ENCODE measurements around the gene FOXN1.

Gene FOXN1

DNA sequence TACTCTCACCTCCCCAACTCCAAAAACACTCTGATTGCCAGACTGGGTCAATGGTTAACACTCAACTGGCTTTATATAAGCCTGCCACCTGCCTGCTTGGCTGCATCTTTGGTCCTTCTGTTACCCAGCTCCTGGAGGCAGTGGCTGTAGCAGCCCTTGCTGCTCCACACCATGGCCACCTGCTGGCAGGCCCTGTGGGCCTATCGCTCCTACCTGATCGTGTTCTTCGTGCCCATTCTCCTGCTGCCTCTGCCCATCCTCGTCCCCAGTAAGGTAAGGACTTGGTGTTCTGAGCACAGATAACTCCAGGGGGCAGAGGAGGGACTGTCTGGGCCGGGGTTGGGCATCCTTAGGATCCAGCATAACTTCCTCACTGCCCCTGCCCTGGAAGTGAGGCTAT, 32.6 kb upstream of the FOXN1 start, which contains the start of gene SLC13A2:
Gene SLC13A2, plus strand, starts transcription at position 103 of the 400 bp plus-strand sequence. Its CDS starts 69 bp downstream, at position 172.
- H3K4me3 ChIP-seq (ENCODE audit: low read length), result no peak within 1 kb of the TSS
- TF ChIP-seq, protein P1, sequence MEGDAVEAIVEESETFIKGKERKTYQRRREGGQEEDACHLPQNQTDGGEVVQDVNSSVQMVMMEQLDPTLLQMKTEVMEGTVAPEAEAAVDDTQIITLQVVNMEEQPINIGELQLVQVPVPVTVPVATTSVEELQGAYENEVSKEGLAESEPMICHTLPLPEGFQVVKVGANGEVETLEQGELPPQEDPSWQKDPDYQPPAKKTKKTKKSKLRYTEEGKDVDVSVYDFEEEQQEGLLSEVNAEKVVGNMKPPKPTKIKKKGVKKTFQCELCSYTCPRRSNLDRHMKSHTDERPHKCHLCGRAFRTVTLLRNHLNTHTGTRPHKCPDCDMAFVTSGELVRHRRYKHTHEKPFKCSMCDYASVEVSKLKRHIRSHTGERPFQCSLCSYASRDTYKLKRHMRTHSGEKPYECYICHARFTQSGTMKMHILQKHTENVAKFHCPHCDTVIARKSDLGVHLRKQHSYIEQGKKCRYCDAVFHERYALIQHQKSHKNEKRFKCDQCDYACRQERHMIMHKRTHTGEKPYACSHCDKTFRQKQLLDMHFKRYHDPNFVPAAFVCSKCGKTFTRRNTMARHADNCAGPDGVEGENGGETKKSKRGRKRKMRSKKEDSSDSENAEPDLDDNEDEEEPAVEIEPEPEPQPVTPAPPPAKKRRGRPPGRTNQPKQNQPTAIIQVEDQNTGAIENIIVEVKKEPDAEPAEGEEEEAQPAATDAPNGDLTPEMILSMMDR (conservative IDR thresholded peaks at IDR 0.05; ENCODE audit: low read depth, low read length), result peak; percentile 19
- DNase-seq (ENCODE audit: low read depth), result no peak

DNA sequence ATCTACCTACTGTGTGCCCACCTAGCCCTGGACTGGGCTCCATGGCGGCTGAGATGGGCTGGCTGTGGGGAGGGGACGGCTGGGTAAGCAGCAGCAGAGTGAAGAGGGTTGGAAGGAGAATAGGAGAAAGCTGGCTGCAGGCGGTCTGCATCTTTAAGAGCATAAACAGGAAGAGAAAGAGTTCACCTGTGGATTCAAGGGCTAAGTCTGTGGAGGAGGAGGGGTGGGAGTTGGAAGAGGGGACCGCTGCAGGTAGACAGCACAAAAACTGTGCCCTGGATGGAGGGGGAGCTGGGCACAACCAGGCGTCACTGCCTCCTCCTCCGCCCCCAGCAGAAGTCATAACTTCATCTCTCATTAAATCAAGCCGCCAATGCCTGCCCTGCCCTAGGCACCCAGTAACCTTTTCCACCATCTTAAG, 32.0 kb upstream of the FOXN1 start:
- no peak overlapping the region for H3K4me3 ChIP-seq (ENCODE audit: low read length)
- no peak for DNase-seq (ENCODE audit: low read depth)
- TF ChIP-seq, protein P1 (conservative IDR thresholded peaks at IDR 0.05; ENCODE audit: low read depth, low read length), result no peak

DNA sequence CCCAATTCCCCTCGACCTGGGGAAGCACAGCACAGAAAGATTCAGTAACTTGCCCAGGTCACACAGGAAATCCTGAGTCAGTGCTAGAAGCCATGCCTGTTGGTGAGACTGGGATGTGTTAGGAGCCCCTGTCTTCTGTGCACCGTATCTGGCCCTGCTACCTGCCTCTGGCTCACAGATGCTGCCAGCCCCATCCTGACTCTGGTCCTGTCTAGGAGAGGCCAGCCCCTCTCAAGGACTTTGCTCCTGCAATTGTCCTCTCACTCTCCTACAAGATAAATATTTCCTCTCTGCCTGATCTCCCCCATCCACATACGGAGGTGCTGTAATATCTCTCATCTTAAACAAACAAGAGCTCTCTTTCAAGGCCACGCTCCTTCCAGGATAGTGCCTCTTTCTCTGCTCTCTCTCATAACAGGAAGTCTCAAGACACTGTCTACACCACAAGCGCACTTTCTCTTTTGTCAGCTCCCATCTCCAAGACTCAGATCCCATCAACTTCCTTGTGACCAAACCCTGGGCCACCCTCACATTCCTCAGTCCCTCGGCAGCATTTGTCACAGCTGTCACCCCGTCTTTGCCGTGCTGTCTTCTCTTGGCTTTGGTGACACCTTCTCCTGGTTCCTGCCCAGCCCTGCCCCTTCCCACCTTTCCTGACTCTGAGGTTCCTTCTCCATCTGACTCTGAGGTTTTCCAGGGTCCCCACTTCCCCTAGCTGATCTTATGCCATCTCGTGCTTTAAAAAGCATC, 30.8 kb upstream of the FOXN1 start:
- TF ChIP-seq, protein P1 (conservative IDR thresholded peaks at IDR 0.05; ENCODE audit: low read depth, low read length), result no peak
- no peak for DNase-seq (ENCODE audit: low read depth)
- H3K4me3 ChIP-seq (ENCODE audit: low read length), result no peak overlapping the region

DNA sequence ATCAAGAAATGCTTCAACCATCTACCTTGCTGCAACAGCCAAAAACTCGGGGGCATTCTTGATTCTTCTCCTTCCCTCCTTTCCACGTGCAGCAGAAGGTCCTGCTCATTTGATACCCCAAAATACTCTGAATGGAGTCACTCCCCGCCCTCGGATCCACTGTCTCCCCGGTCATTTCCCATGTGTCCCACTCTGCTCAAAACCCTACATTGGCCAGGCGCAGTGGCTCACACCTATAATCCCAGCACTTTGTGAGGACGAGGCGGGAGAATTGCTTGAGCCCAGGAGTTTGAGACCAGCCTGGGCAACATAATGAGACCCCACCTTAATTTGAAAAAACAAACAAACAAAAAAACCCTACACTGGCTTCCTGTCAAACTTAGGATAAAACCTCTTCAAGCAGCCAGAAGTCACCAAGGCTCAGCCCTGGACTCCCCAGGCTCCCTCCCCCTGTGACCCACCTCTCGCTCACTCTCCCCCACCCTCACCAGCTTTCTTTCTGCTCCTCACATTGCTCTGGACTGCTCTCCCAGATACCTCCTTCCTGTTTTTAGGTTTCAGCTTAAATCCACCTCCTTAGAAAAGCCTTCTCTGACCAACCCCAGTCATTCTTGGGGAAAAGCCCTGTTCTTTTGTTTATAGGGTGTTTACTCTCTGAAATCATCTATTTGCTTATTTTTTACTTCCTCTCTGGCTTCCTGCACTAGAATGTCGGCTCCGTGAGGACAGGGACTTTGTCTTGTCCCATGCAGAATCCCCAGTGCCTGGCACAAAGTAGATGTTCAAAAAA, 29.9 kb upstream of the FOXN1 start:
- TF ChIP-seq, protein P1 (conservative IDR thresholded peaks at IDR 0.05; ENCODE audit: low read depth, low read length), result no peak
- no peak for DNase-seq (ENCODE audit: low read depth)
- no peak overlapping the region for H3K4me3 ChIP-seq (ENCODE audit: low read length)

DNA sequence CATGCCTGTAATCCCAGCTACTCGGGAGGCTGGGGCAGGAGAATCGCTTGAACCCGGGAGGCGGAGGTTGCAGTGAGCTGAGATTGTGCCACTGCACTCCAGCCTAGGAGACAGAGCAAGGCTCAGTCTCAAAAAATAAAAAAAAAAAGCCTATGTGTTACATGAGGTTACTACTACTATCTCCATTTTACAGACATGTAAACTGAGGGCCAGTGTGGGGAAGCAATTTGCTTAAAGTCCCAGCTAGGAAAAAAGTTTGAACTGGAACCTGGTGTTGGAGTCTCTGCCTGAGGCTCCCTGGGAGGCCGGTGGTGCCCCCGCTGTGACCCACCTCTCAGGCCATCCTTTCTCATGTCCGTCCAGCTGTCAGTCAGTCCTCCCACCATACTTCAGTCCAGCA, 28.2 kb upstream of the FOXN1 start:
- H3K4me3 ChIP-seq (ENCODE audit: low read length), result no peak overlapping the region
- TF ChIP-seq, protein P1 (conservative IDR thresholded peaks at IDR 0.05; ENCODE audit: low read depth, low read length), result no peak
- DNase-seq (ENCODE audit: low read depth), result no peak

DNA sequence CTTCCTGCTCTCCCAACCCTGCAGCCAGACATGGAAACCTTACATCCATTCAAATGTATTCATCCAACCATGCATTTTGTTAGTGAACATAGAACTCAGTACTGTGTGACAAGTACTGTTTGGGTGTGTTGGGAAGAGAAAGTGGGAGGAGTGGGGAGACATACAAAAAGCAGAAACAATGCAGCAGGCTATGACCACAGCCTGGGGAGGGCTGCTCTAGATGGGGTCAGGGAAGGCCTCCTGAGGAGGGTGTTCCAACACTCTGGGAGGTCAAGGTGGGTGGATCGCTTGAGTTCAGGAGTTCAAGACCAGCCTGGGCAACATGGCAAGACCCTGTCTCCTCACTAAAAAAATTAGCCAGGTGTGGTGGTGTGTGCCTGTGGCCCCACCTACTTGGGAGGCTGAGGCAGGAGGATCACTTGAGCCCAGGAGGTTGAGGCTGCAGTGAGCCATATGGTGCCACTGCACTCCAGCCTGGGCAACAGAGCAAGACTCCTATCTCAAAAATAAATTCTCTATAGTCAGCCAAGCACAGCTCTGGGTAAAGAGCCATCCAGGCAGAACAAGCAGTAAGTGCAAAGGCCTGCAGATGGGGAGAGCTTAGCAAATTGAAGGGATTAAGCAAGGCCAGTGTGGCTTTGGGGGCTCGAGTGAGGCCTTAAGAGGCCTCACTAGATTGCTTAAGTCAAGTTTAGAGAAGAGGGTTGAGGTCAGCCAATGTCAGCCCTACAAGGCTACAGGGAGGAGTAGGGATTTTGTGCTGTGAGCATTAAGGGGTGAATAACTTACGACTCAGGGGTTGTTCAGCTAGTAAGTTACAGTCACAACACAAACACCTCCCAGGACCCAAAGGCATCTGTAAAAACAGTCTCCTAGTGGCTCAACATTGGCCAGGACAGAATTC, 27.2 kb upstream of the FOXN1 start:
- TF ChIP-seq, protein P1 (conservative IDR thresholded peaks at IDR 0.05; ENCODE audit: low read depth, low read length), result no peak
- H3K4me3 ChIP-seq (ENCODE audit: low read length), result no peak overlapping the region
- no peak for DNase-seq (ENCODE audit: low read depth)
